ENCODE results near the gene RNF130.

The RNF130 gene

GRCh38 chr5:179930788-179931473, 140.6 kb downstream of the RNF130 start:
- Histone ChIP-seq H3K9ac (no peak overlapping the region), H3K4me2 (no peak overlapping the region), H3K36me3 (no peaks in the 10 kb centered on the region), H3K27me3 (no peaks in the 10 kb centered on the region), H3K27ac (no peak overlapping the region), H3K4me1 (no peaks in the 10 kb centered on the region), H4K20me1 (no peaks in the 10 kb centered on the region), H3K9me3 (no peaks in the 10 kb centered on the region), H3K4me3 (no peak overlapping the region)
- TF ChIP-seq Cebpa-rat (IDR thresholded peaks at IDR 0.05), result no peak

DNA sequence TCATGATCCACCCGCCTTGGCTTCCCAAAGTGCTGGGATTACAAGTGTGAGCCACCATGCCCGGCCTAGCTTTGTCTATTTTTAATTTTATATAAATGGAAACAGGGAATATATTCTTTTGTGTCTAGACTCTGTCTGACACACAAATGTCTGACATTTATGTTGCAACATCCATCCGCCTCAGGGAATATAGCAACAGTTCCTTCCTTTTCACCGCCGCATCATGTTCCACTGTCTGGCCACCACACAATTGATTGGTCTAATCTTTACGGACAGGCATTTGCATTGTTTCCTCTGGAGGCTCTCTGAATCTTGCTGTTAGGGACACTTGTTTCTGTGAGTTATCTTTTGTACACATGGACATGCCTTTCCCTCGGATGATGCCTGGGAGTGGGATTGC, 143.7 kb downstream of the RNF130 start:
- no peaks in the 10 kb centered on the region for H4K20me1 ChIP-seq
- no peaks in the 10 kb centered on the region for H3K27me3 ChIP-seq
- no peak overlapping the region for H3K9ac ChIP-seq
- no peak overlapping the region for H3K27ac ChIP-seq
- peaks cover 11% of the 10 kb centered on the region for H3K4me1 ChIP-seq
- H3K36me3 ChIP-seq, result no peaks in the 10 kb centered on the region
- H3K4me3 ChIP-seq, result no peak overlapping the region
- no peak for TF ChIP-seq Cebpa-rat (IDR thresholded peaks at IDR 0.05)
- H3K4me2 ChIP-seq, result no peak overlapping the region
- peaks cover 6% of the 10 kb centered on the region; the same call in 1 of the 2 replicates for H3K9me3 ChIP-seq

GRCh38 chr5:179926657-179927056, 144.9 kb downstream of the RNF130 start:
- H3K36me3 ChIP-seq, result no peaks in the 10 kb centered on the region
- H3K27ac ChIP-seq, result no peak overlapping the region
- H3K9me3 ChIP-seq, result peaks cover 10% of the 10 kb centered on the region
- H3K9ac ChIP-seq, result no peak overlapping the region
- peaks cover 14% of the 10 kb centered on the region for H3K4me1 ChIP-seq
- H4K20me1 ChIP-seq, result no peaks in the 10 kb centered on the region
- no peak overlapping the region for H3K4me2 ChIP-seq
- no peak for TF ChIP-seq Cebpa-rat (IDR thresholded peaks at IDR 0.05)
- H3K4me3 ChIP-seq, result no peak overlapping the region
- H3K27me3 ChIP-seq, result no peaks in the 10 kb centered on the region

DNA sequence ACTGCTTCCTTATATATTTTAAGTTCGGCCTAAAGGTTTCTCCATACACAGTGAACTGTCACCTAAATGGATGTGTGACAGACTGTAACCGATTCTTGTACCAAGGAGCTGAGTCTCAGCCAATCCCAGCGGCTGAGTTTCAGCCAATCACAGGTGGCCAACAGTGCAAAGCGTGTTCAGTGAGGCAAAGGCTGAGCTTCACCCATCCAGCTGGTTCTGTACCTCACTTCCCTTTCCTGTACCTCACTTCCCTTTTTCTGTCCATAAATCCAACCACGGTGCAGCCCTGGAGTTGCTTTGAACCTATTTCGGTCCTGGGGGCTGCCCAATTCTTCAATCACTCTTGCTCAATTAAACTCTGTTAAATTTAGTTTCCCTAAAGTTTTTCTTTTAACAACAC, 148.1 kb downstream of the RNF130 start:
- no peak overlapping the region for H3K9ac ChIP-seq
- no peaks in the 10 kb centered on the region for H4K20me1 ChIP-seq
- no peaks in the 10 kb centered on the region for H3K27me3 ChIP-seq
- peaks cover 44% of the 10 kb centered on the region for H3K4me1 ChIP-seq
- no peak overlapping the region for H3K4me3 ChIP-seq
- peak overlapping the region; percentile 3; the same call in 1 of the 2 replicates for H3K27ac ChIP-seq
- H3K36me3 ChIP-seq, result no peaks in the 10 kb centered on the region
- no peak for TF ChIP-seq Cebpa-rat (IDR thresholded peaks at IDR 0.05)
- H3K4me2 ChIP-seq, result peak overlapping the region; percentile 41
- H3K9me3 ChIP-seq, result peaks cover 10% of the 10 kb centered on the region

GRCh38 chr5:179920175-179920574, 151.4 kb downstream of the RNF130 start:
- Histone ChIP-seq H3K27ac (peak overlapping the region; percentile 47), H3K9me3 (peaks cover 10% of the 10 kb centered on the region), H3K4me2 (peak overlapping the region; percentile 79), H3K27me3 (no peaks in the 10 kb centered on the region), H3K4me3 (no peak overlapping the region), H3K4me1 (peaks cover 76% of the 10 kb centered on the region), H4K20me1 (no peaks in the 10 kb centered on the region), H3K36me3 (no peaks in the 10 kb centered on the region), H3K9ac (peak overlapping the region; percentile 21; the same call in 1 of the 2 replicates)
- no peak for TF ChIP-seq Cebpa-rat (IDR thresholded peaks at IDR 0.05)

DNA sequence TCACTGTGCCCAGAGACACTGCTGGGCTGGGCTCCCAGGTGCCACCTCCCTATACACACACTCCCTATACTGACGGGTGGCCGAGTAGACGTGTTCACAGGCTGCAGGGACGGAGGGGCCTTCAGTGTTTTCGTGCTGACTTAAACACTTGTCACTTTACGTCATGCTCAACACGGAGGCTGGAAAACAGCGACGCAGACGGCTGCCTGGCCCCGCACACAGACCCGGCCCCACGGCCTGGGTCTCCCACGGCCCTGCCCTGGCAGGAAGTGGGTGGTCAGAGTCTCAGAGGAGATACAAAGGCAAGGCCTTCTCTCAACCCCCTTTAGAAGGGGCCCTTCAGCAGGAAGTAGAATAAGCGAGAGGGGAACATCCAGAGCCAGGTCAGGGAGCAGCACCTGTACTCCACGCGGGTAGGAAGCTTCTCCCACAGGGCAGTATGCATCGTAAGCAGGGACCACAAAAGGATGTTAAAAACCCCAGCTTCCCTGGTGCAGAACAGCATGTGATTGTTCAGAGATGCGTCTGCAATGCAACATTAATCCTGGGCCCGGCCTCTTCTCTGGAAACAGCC, 152.0 kb downstream of the RNF130 start:
- H3K4me2 ChIP-seq, result peak overlapping the region; percentile 79

GRCh38 chr5:179918742-179919486, 152.6 kb downstream of the RNF130 start:
- Histone ChIP-seq H3K4me1 (peaks cover 89% of the 10 kb centered on the region), H3K4me3 (no peak overlapping the region), H3K4me2 (peak overlapping the region; percentile 79), H3K9me3 (peaks cover 10% of the 10 kb centered on the region), H3K9ac (no peak overlapping the region), H3K27me3 (no peaks in the 10 kb centered on the region), H4K20me1 (no peaks in the 10 kb centered on the region), H3K36me3 (no peaks in the 10 kb centered on the region), H3K27ac (peak overlapping the region; percentile 47)
- no peak for TF ChIP-seq Cebpa-rat (IDR thresholded peaks at IDR 0.05)

More for the DNA sequence above, 152.0 kb downstream of the RNF130 start:
- no peak for TF ChIP-seq Cebpa-rat (IDR thresholded peaks at IDR 0.05)
- H3K9me3 ChIP-seq, result peaks cover 10% of the 10 kb centered on the region
- no peaks in the 10 kb centered on the region for H4K20me1 ChIP-seq
- peaks cover 82% of the 10 kb centered on the region for H3K4me1 ChIP-seq
- peak overlapping the region; percentile 21; the same call in 1 of the 2 replicates for H3K9ac ChIP-seq
- H3K27me3 ChIP-seq, result no peaks in the 10 kb centered on the region
- no peak overlapping the region for H3K4me3 ChIP-seq
- H3K36me3 ChIP-seq, result no peaks in the 10 kb centered on the region
- H3K27ac ChIP-seq, result peak overlapping the region; percentile 47

DNA sequence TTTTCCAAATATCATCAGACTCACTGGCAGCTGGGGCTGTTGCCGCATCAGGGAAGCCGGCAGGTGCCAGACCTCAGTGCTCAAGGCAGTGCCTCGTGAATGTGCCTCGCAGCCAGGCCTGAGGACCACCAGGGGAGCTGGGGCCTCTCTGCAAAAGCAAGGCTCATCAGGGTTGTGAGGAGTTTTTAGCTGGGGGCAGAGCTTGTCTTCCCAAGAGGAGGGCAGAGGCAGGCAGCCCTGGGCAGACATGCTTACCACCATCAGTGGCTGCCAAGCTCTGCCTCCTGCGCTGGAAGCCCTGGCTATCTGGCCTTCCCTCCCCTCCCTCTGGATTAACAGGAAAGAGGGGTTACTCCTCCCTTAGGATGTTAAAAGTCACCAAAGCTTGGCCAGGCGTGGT, 155.0 kb downstream of the RNF130 start:
- no peaks in the 10 kb centered on the region for H3K27me3 ChIP-seq
- no peaks in the 10 kb centered on the region for H3K36me3 ChIP-seq
- no peak overlapping the region for H3K4me3 ChIP-seq
- peaks cover 88% of the 10 kb centered on the region for H3K4me1 ChIP-seq
- H3K27ac ChIP-seq, result peak overlapping the region; percentile 66
- H3K4me2 ChIP-seq, result peak overlapping the region; percentile 87
- no peaks in the 10 kb centered on the region for H4K20me1 ChIP-seq
- H3K9me3 ChIP-seq, result no peaks in the 10 kb centered on the region
- no peak for TF ChIP-seq Cebpa-rat (IDR thresholded peaks at IDR 0.05)
- H3K9ac ChIP-seq, result peak overlapping the region; percentile 40; the same call in 1 of the 2 replicates

DNA sequence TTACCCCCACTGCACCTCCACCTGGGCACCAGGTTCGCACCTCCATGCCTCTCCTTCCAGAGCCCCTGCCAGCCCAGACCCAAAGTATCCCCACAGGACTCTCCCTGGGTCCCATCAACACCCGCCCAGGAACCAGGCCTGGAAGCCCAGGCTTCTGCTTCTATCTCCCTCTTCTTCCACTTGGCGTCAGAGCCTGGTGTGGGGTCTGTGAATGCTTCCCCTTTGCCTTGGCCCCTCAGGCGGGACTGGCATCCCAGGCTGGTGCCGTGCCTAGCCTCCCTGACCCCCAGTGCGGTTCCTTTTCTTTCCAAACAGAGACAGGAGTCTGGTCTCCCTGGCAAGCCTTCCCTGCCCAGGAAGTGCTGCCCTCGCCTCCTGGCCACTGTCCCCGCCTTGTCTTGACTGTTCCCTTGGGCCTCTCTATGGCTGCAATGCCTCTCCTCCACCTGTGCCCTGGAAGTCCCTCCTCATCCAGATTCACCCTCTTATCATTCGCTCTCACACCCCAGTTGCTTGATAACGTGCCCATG, 156.1 kb downstream of the RNF130 start:
- no peak for TF ChIP-seq Cebpa-rat (IDR thresholded peaks at IDR 0.05)

More for the DNA sequence above, 156.1 kb downstream of the RNF130 start:
- no peaks in the 10 kb centered on the region for H3K36me3 ChIP-seq
- no peaks in the 10 kb centered on the region for H3K9me3 ChIP-seq
- H3K4me2 ChIP-seq, result peak overlapping the region; percentile 87
- no peak overlapping the region for H3K4me3 ChIP-seq
- H3K9ac ChIP-seq, result no peak overlapping the region
- no peaks in the 10 kb centered on the region for H3K27me3 ChIP-seq
- no peaks in the 10 kb centered on the region for H4K20me1 ChIP-seq
- no peak overlapping the region for H3K27ac ChIP-seq
- H3K4me1 ChIP-seq, result peaks cover 78% of the 10 kb centered on the region

Data from BLaER1 (cell line).